ENCODE measurements around the gene RUNX2. TPM values are rescaled to one million over a fixed set of nuclear protein-coding genes. Genes with fewer than 3 reads are reported as not detected.

The RUNX2 gene
- total and polyA plus RNA-seq, 2 of the 8 experiments (the other 6 are each of a cell fraction or from before 2014, with no cell fraction given): 0.26 to 1.2 TPM

DNA sequence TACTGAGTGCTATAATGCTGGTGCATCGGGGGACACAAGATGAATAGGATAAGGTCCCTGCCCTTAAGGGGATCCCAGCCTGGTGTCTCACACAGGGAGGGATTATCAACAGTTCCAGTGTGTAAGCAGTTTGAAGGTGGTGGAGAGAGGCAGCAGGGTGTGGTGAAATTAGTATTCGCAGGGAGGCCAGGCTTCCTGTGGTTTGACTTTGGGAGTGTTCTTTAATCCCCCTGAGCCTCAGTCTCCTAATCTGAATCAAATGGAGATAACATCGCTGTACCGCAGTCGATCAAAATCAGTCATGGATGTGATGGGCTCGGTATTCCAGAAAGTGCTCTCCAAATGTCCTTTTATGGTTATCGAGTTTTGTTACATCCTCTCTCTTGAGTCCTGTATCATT, 337.7 kb downstream of the RUNX2 start:
- H2BK12ac ChIP-seq (ENCODE audit: low read depth, low read length): no peak overlapping the region
- no peak overlapping the region for H2AFZ ChIP-seq (ENCODE audit: low read length)
- H3K56ac ChIP-seq (replicated peaks; ENCODE audit: insufficient read length, low read depth, low read length): no peak overlapping the region
- H3K4me1 ChIP-seq (replicated peaks in 1 of 4; ENCODE audit: control insufficient read depth in 3 of 4, insufficient read depth in 4 of 4, low read length in 3 of 4): peaks cover 0 to 11% (median 4%) of the 10 kb centered on the region in 4 experiments; a peak in 5 of 7 replicates
- H2BK20ac ChIP-seq (ENCODE audit: low read length): no peak overlapping the region
- H3K23ac ChIP-seq (ENCODE audit: insufficient read length): no peak overlapping the region
- H3K18ac ChIP-seq (ENCODE audit: extremely low read depth, low read length): no peak overlapping the region
- no peak overlapping the region for H3K4me3 ChIP-seq (ENCODE audit: extremely low read depth in 1 of 4, insufficient read depth in 2 of 4, low read depth in 3 of 4, low read length in 4 of 4)
- H4K91ac ChIP-seq (replicated peaks; ENCODE audit: insufficient read length, low read length): no peak overlapping the region
- no peak overlapping the region for H4K5ac ChIP-seq (ENCODE audit: insufficient read length, low read depth, low read length)
- no peak overlapping the region for H3K4ac ChIP-seq (replicated peaks; ENCODE audit: insufficient read length, low read depth, low read length)
- FAIRE-seq: no peak
- H3K4me2 ChIP-seq (ENCODE audit: insufficient read depth in 1 of 2, low read depth in 2 of 2, low read length in 2 of 2): no peak overlapping the region
- H4K20me1 ChIP-seq (replicated peaks in 1 of 2; ENCODE audit: control insufficient read depth in 1 of 2, insufficient read depth in 2 of 2, low read length in 2 of 2): no peaks in the 10 kb centered on the region
- no peak overlapping the region for H3K14ac ChIP-seq (ENCODE audit: insufficient read length)
- ChIA-PET POLR2A (ENCODE audit: partially characterized antibody) (no interaction called here), CTCF (ENCODE audit: partially characterized antibody) (interaction anchor here (0.6 to 1.7 kb wide), 4 partner anchors 22 to 904 kb away, joined by 3 read pairs; no protein-coding TSS in a partner anchor)
- no peak overlapping the region for H2AK5ac ChIP-seq (ENCODE audit: low read depth, low read length)
- no peak for DNase-seq (ENCODE audit: low read depth in 1 of 2, low spot score in 2 of 2)
- no peaks in the 10 kb centered on the region for H3K9me3 ChIP-seq (ENCODE audit: insufficient read depth in 2 of 2, low read depth in 1 of 2, low read length in 1 of 2)
- no peaks in the 10 kb centered on the region for H3K79me2 ChIP-seq (ENCODE audit: control insufficient read depth in 1 of 2, insufficient read depth in 2 of 2, low read length in 2 of 2)
- H3K27me3 ChIP-seq (replicated peaks in 1 of 4; ENCODE audit: control insufficient read depth in 3 of 4, extremely low read depth in 1 of 4, insufficient read depth in 3 of 4, low read length in 3 of 4): peaks cover 15 to 34% (median 27%) of the 10 kb centered on the region in 4 experiments
- H2BK15ac ChIP-seq (ENCODE audit: low read length): no peak overlapping the region
- no peak overlapping the region for H3K27ac ChIP-seq (ENCODE audit: low read depth, low read length)
- H3K36me3 ChIP-seq (ENCODE audit: control insufficient read depth in 2 of 4, insufficient read depth in 4 of 4, low read length in 3 of 4): no peaks in the 10 kb centered on the region
- peaks cover 7% of the 10 kb centered on the region; the same call in 1 of the 2 replicates for H3K23me2 ChIP-seq (ENCODE audit: low read depth, low read length)
- WGBS, 2 experiments (ENCODE audit: extremely low coverage in 1 of 2, insufficient coverage in 1 of 2, insufficient read length in 1 of 2, insufficient replicate concordance in 2 of 2, low coverage in 1 of 2, low lambda C conversion rate in 2 of 2, missing lambda C conversion rate in 1 of 2): 86% methylated on average over 7 of the region's 7 CpGs; no CpG with 5 or more reads in 1 of the 2 experiments
- no peak overlapping the region for H2BK120ac ChIP-seq (replicated peaks; ENCODE audit: low read depth, low read length)
- H4K8ac ChIP-seq (ENCODE audit: extremely low read depth, insufficient read depth, low read length): no peak overlapping the region
- H3K79me1 ChIP-seq (ENCODE audit: low read depth, low read length): no peaks in the 10 kb centered on the region
- no peak overlapping the region for H3K9ac ChIP-seq (replicated peaks in 1 of 4; ENCODE audit: extremely low read depth in 1 of 4, low read depth in 3 of 4, low read length in 3 of 4)
- H2BK5ac ChIP-seq (ENCODE audit: low read depth, low read length): no peak overlapping the region
- TF ChIP-seq NRF1 (IDR thresholded peaks at IDR 0.05; ENCODE audit: low read depth, low read length) (no peak), POLR2AphosphoS5 (IDR thresholded peaks at IDR 0.05; ENCODE audit: low read depth, low read length) (no peak), SP4 (IDR thresholded peaks at IDR 0.05; ENCODE audit: low read length) (no peak), TAF7 (optimal IDR thresholded peaks at IDR 0.05; ENCODE audit: borderline replicate concordance, low read depth, low read length) (no peak), CBX5 (IDR thresholded peaks at IDR 0.05; ENCODE audit: low read depth, low read length) (no peak), FOSL1 (IDR thresholded peaks at IDR 0.05; ENCODE audit: insufficient read depth, low read depth, low read length) (no peak)

Data from H1 (cell line).